H1 (cell line): ENCODE measurements around the gene ZNF618. TPM values are rescaled to one million over a fixed set of nuclear protein-coding genes. Genes with fewer than 3 reads are reported as not detected.

ENCODE experiments used
- CTCF ChIA-PET: fragments of 300-600 bp; sonication (Branson Sonifier 250); formaldehyde crosslinking; loops from one replicate; lab custom pipeline; 2021; ENCODE audit not compliant: partially characterized antibody; lab: Charles Lee
- POLR2A ChIA-PET: fragments of 300-600 bp; sonication (Branson Sonifier 250); formaldehyde crosslinking; loops from one replicate; lab custom pipeline; 2021; ENCODE audit warnings: inconsistent platforms; ENCODE audit not compliant: partially characterized antibody; lab: Charles Lee
- DNase-seq, 2 experiments: peaks; one replicate each; pipeline versions ENCODE4 v3.0.0 to v3.0.0-alpha.2; 2010 to 2022; ENCODE audit warnings: low spot score in 2 of 2, low read depth in 1 of 2, mixed read lengths in 1 of 2
- FAIRE-seq: peaks from 2 replicates; lab custom pipeline; 2011; peaks lifted over from hg19 to GRCh38; lab: Jason Lieb, UNC
- H2AFZ ChIP-seq: 2 replicates; pipeline ENCODE4 v1.8.1; 2012; ENCODE audit warnings: low read length, inconsistent platforms
- H2AK5ac ChIP-seq: 2 replicates; pipeline ENCODE4 v1.6.1; 2013; ENCODE audit warnings: low read depth, low read length
- H2BK120ac ChIP-seq: replicated peaks from 2 replicates; pipeline ENCODE3; 2013; ENCODE audit warnings: low read depth, low read length, inconsistent platforms
- H2BK12ac ChIP-seq: 2 replicates; pipeline ENCODE4 v1.6.1; 2013; ENCODE audit warnings: low read depth, low read length
- H2BK15ac ChIP-seq: 2 replicates; pipeline ENCODE4 v1.6.1; 2013; ENCODE audit warnings: low read length
- H2BK20ac ChIP-seq: 2 replicates; pipeline ENCODE4 v1.6.1; 2013; ENCODE audit warnings: low read length
- H2BK5ac ChIP-seq: 2 replicates; pipeline ENCODE4 v1.6.1; 2013; ENCODE audit warnings: low read depth, low read length
- H3K14ac ChIP-seq: 2 replicates; pipeline ENCODE4 v1.6.1; 2013; ENCODE audit warnings: inconsistent platforms; ENCODE audit not compliant: insufficient read length
- H3K18ac ChIP-seq: 2 replicates; pipeline ENCODE4 v1.6.1; 2013; ENCODE audit warnings: low read length; ENCODE audit errors: extremely low read depth
- H3K23ac ChIP-seq: 2 replicates; pipeline ENCODE4 v1.6.1; 2013; ENCODE audit warnings: inconsistent platforms; ENCODE audit not compliant: insufficient read length
- H3K23me2 ChIP-seq: 2 replicates; pipeline ENCODE4 v1.6.1; 2013; ENCODE audit warnings: low read depth, low read length
- H3K27ac ChIP-seq: 2 replicates; pipeline ENCODE4 v1.6.1; 2011; ENCODE audit warnings: low read depth, low read length, inconsistent platforms
- H3K27me3 ChIP-seq, 4 experiments: replicated peaks in 1 of 4; 1 replicate in 1 of 4; 2 replicates in 3 of 4; pipeline versions ENCODE4 v1.6.1 to v1.8.1; 2011 to 2013; ENCODE audit warnings: low read length in 3 of 4, mild to moderate bottlenecking in 3 of 4, inconsistent platforms in 2 of 4, mixed read lengths in 2 of 4, moderate library complexity in 1 of 4; ENCODE audit not compliant: control insufficient read depth in 3 of 4, insufficient read depth in 3 of 4; ENCODE audit errors: extremely low read depth in 1 of 4
- H3K36me3 ChIP-seq, 4 experiments: 2 replicates each; pipeline versions ENCODE4 v1.6.1 to v1.8.1; 2011 to 2013; ENCODE audit warnings: mild to moderate bottlenecking in 4 of 4, low read length in 3 of 4, moderate library complexity in 2 of 4, control low read depth in 1 of 4, inconsistent platforms in 1 of 4; ENCODE audit not compliant: insufficient read depth in 4 of 4, control insufficient read depth in 2 of 4
- H3K4ac ChIP-seq: replicated peaks from 2 replicates; pipeline ENCODE3; 2013; ENCODE audit warnings: low read length, low read depth, mixed read lengths, inconsistent platforms; ENCODE audit not compliant: insufficient read length
- H3K4me1 ChIP-seq, 4 experiments: replicated peaks in 1 of 4; 1 replicate in 1 of 4; 2 replicates in 3 of 4; pipeline versions ENCODE4 v1.6.1 to v1.8.1; 2011 to 2013; ENCODE audit warnings: low read length in 3 of 4, inconsistent platforms in 2 of 4, mixed read lengths in 1 of 4; ENCODE audit not compliant: insufficient read depth in 4 of 4, control insufficient read depth in 3 of 4
- H3K4me2 ChIP-seq, 2 experiments: 2 replicates each; pipeline versions ENCODE4 v1.6.1 to v1.8.1; 2011 to 2013; ENCODE audit warnings: low read depth in 2 of 2, low read length in 2 of 2, control low read depth in 1 of 2, inconsistent platforms in 1 of 2, mild to moderate bottlenecking in 1 of 2; ENCODE audit not compliant: insufficient read depth in 1 of 2
- H3K4me3 ChIP-seq, 4 experiments: fragments of 200-600, 300-600 bp in 1 of 4; sonication (generic), shearing (Covaris generic), sonication (Bioruptor Twin) in 1 of 4; 2 replicates each; pipeline versions ENCODE4 v1.5.1 to v1.8.1; 2011 to 2016; ENCODE audit warnings: low read length in 4 of 4, low read depth in 3 of 4, control low read depth in 2 of 4, inconsistent platforms in 2 of 4, mild to moderate bottlenecking in 2 of 4, mixed read lengths in 1 of 4, moderate library complexity in 1 of 4; ENCODE audit not compliant: insufficient read depth in 2 of 4; ENCODE audit errors: extremely low read depth in 1 of 4
- H3K56ac ChIP-seq: replicated peaks from 2 replicates; pipeline ENCODE3; 2013; ENCODE audit warnings: low read depth, mild to moderate bottlenecking, mixed read lengths, low read length, inconsistent platforms; ENCODE audit not compliant: insufficient read length
- H3K79me1 ChIP-seq: 2 replicates; pipeline ENCODE4 v1.6.1; 2013; ENCODE audit warnings: low read depth, low read length, control low read depth
- H3K79me2 ChIP-seq, 2 experiments: 2 replicates each; pipeline versions ENCODE4 v1.6.1 to v1.8.1; 2012 to 2013; ENCODE audit warnings: low read length in 2 of 2, mild to moderate bottlenecking in 2 of 2, inconsistent platforms in 1 of 2; ENCODE audit not compliant: insufficient read depth in 2 of 2, control insufficient read depth in 1 of 2
- H3K9ac ChIP-seq, 4 experiments: replicated peaks in 1 of 4; 1 replicate in 1 of 4; 2 replicates in 3 of 4; pipeline versions ENCODE4 v1.6.1 to v1.8.1; 2011 to 2013; ENCODE audit warnings: low read depth in 3 of 4, low read length in 3 of 4, control low read depth in 2 of 4, mild to moderate bottlenecking in 2 of 4, moderate library complexity in 2 of 4, inconsistent platforms in 1 of 4; ENCODE audit errors: extremely low read depth in 1 of 4
- H3K9me3 ChIP-seq, 2 experiments: 2 replicates each; pipeline versions ENCODE4 v1.6.1 to v1.8.1; 2012 to 2013; ENCODE audit warnings: mild to moderate bottlenecking in 2 of 2, moderate library complexity in 2 of 2, control low read depth in 1 of 2, inconsistent platforms in 1 of 2, low read depth in 1 of 2, low read length in 1 of 2, mixed read lengths in 1 of 2; ENCODE audit not compliant: insufficient read depth in 2 of 2
- H4K20me1 ChIP-seq, 2 experiments: replicated peaks in 1 of 2; 2 replicates each; pipeline versions ENCODE3 to v1.8.1; 2011 to 2013; ENCODE audit warnings: inconsistent platforms in 2 of 2, low read length in 2 of 2, mild to moderate bottlenecking in 1 of 2; ENCODE audit not compliant: insufficient read depth in 2 of 2, control insufficient read depth in 1 of 2
- H4K5ac ChIP-seq: 2 replicates; pipeline ENCODE4 v1.6.1; 2013; ENCODE audit warnings: low read length, low read depth, mixed read lengths, inconsistent platforms; ENCODE audit not compliant: insufficient read length
- H4K8ac ChIP-seq: 2 replicates; pipeline ENCODE4 v1.8.0; 2013; ENCODE audit warnings: mild to moderate bottlenecking, moderate library complexity, low read length, inconsistent platforms; ENCODE audit not compliant: insufficient read depth; ENCODE audit errors: extremely low read depth
- H4K91ac ChIP-seq: replicated peaks from 2 replicates; pipeline ENCODE3; 2013; ENCODE audit warnings: low read length, mixed read lengths, inconsistent platforms; ENCODE audit not compliant: insufficient read length
- WGBS, 2 experiments: shearing (Covaris generic) in 1 of 2; methylation state at CpG; one replicate each; pipeline versions ENCODE4 v1.1.6 to v1.1.7; 2013 to 2015; ENCODE audit warnings: low lambda C conversion rate in 2 of 2, mixed read lengths in 2 of 2, inconsistent platforms in 1 of 2, low coverage in 1 of 2, missing lambda C conversion rate in 1 of 2; ENCODE audit not compliant: insufficient replicate concordance in 2 of 2, insufficient coverage in 1 of 2, insufficient read length in 1 of 2; ENCODE audit errors: extremely low coverage in 1 of 2, missing lambda C conversion rate in 1 of 2; 5-methylcytosine and 5-hydroxymethylcytosine counted together
- polyA plus RNA-seq, 7 experiments: library from polyadenylated mRNA; depleted of rRNA in 3 of 7; stranded (reverse) in 5 of 7; unstranded in 2 of 7; fragments of >200 nt in 5 of 7; fragments of 200-250 nt in 2 of 7; gene quantifications; 1 replicate in 5 of 7; 2 replicates in 1 of 7; 4 replicates in 1 of 7; pipeline versions ENCODE4 v1.2.1 to v1.2.3, GENCODE V29; 2011 to 2013; ENCODE audit warnings: missing spikeins in 2 of 7, mixed read lengths in 2 of 7
- total RNA-seq: library from RNA; stranded (reverse); fragmentation: NEBNext Ultra II Directional; extraction: Animal tissue kit (Norgen Biotek cat#: 25700); gene quantifications from 2 replicates; pipeline ENCODE4 v1.2.1, GENCODE V29; 2021

Gene ZNF618
- total and polyA plus RNA-seq, 2 of the 8 experiments (the other 6 are each of a cell fraction or from before 2014, with no cell fraction given): 9.6 to 28.5 TPM

GRCh38 chr9:114071197-114071795, 195.2 kb downstream of the ZNF618 start:
- Histone ChIP-seq H2BK12ac (no peak overlapping the region), H3K23me2 (no peaks in the 10 kb centered on the region; the same call in 1 of the 2 replicates), H3K4me2 (no peak overlapping the region), H4K5ac (no peak overlapping the region), H3K14ac (no peak overlapping the region), H3K79me2 (no peaks in the 10 kb centered on the region), H4K8ac (0 out of 2 replicates have a peak overlapping the region, but pooled peaks have one; percentile 51), H2AK5ac (no peak overlapping the region), H3K56ac (no peak overlapping the region), H4K20me1 (no peaks in the 10 kb centered on the region), H3K4me1 (no peaks in the 10 kb centered on the region), H3K27ac (no peak overlapping the region), H3K79me1 (no peaks in the 10 kb centered on the region), H2AFZ (no peak overlapping the region), H3K18ac (no peak overlapping the region), H3K23ac (no peak overlapping the region), H2BK20ac (no peak overlapping the region), H3K9ac (no peak overlapping the region), H2BK15ac (no peak overlapping the region), H3K36me3 (no peaks in the 10 kb centered on the region), H3K4me3 (no peak overlapping the region), H2BK120ac (no peak overlapping the region), H3K9me3 (no peaks in the 10 kb centered on the region), H2BK5ac (no peak overlapping the region), H3K27me3 (no peaks in the 10 kb centered on the region), H3K4ac (no peak overlapping the region), H4K91ac (no peak overlapping the region)
- FAIRE-seq (no peak), DNase-seq (no peak)
- WGBS, 2 experiments: 74% methylated on average over 7 of the region's 7 CpGs; no CpG with 5 or more reads in 1 of the 2 experiments
- POLR2A ChIA-PET: no interaction called here
- CTCF ChIA-PET: interaction anchor here (0.6 to 2.5 kb wide), 15 partner anchors 8 to 354 kb away, joined by 3 to 12 read pairs (median 4); no protein-coding TSS in a partner anchor
